HL-60 (cell line): ENCODE results near the gene ZP4.

Experiments
- DNase-seq, 2 experiments: peaks; one replicate each; pipeline ENCODE4 v3.0.0-alpha.2; 2010 to 2020; ENCODE audit warnings: low read depth in 1 of 2, low spot score in 1 of 2
- H3K27ac ChIP-seq: fragments of 250-450 bp; sonication (Bioruptor Pico); replicated peaks from 2 replicates; pipeline ENCODE4 v1.5.1; 2020; ENCODE audit warnings: mild to moderate bottlenecking, moderate library complexity
- H3K27me3 ChIP-seq: fragments of 250-450 bp; sonication (Bioruptor Pico); 2 replicates; pipeline ENCODE4 v1.5.1; 2021; ENCODE audit warnings: mild to moderate bottlenecking, moderate library complexity; ENCODE audit not compliant: insufficient read depth, poor library complexity, severe bottlenecking
- H3K4me3 ChIP-seq: replicated peaks from 2 replicates; pipeline ENCODE4 v1.5.1; 2011; ENCODE audit warnings: mild to moderate bottlenecking, control low read depth, low read length; ENCODE audit not compliant: insufficient read depth
- CTCF ChIP-seq: IDR thresholded peaks from one replicate; pipeline ENCODE4 v1.5.1; 2011; ENCODE audit warnings: low read length, control low read depth, inconsistent platforms; ENCODE audit not compliant: insufficient read depth
- GABPA ChIP-seq: IDR thresholded peaks from 2 replicates; pipeline ENCODE4 v1.6.1; 2012; ENCODE audit warnings: low read depth
- POLR2AphosphoS5 ChIP-seq: IDR thresholded peaks from 2 replicates; pipeline ENCODE4 v1.6.1; 2012; ENCODE audit warnings: low read depth
- REST ChIP-seq: IDR thresholded peaks from 2 replicates; pipeline ENCODE4 v1.6.1; 2012; ENCODE audit warnings: low read depth; ENCODE audit not compliant: insufficient replicate concordance
- SPI1 ChIP-seq: IDR thresholded peaks from 2 replicates; pipeline ENCODE4 v1.6.1; 2012; ENCODE audit warnings: low read depth, mild to moderate bottlenecking, borderline replicate concordance

ZP4 gene

GRCh38 chr1:237884237-237884636 is 6.5 kb downstream of the ZP4 start:
- peaks cover 2% of the 10 kb centered on the region for H3K27me3 ChIP-seq
- no peak overlapping the region for H3K27ac ChIP-seq
- no peak overlapping the region for H3K4me3 ChIP-seq
- TF ChIP-seq GABPA (no peak), REST (no peak)
- DNase-seq = no peak

GRCh38 chr1:237879195-237879594 is 11.5 kb downstream of the ZP4 start:
- TF ChIP-seq REST (no peak), SPI1 (no peak), POLR2AphosphoS5 (no peak), GABPA (no peak)
- Histone ChIP-seq H3K27me3 (peaks cover 2% of the 10 kb centered on the region), H3K4me3 (no peak overlapping the region), H3K27ac (no peak overlapping the region)
- DNase-seq = no peak

GRCh38 chr1:237878406-237878805 is 12.3 kb downstream of the ZP4 start:
- H3K4me3 ChIP-seq = no peak overlapping the region
- H3K27me3 ChIP-seq = peaks cover 2% of the 10 kb centered on the region
- no peak for DNase-seq
- no peak overlapping the region for H3K27ac ChIP-seq
- TF ChIP-seq GABPA (no peak), SPI1 (no peak), POLR2AphosphoS5 (no peak), CTCF (no peak), REST (no peak)

GRCh38 chr1:237877631-237878030 is 13.1 kb downstream of the ZP4 start:
- no peak for DNase-seq
- Histone ChIP-seq H3K4me3 (no peak overlapping the region), H3K27ac (no peak overlapping the region), H3K27me3 (peaks cover under 1% of the 10 kb centered on the region)
- no peak for TF ChIP-seq CTCF
- no peak for TF ChIP-seq SPI1
- TF ChIP-seq POLR2AphosphoS5 = no peak
- no peak for TF ChIP-seq REST
- no peak for TF ChIP-seq GABPA
